Parathyroid adenoma (tissue), 2 donors: ENCODE measurements around the gene POLR3K.

Source experiments
- H2AFZ ChIP-seq: fragments of 300-600 bp; sonication (generic); one replicate; pipeline ENCODE4 v1.7.0; 2017; ENCODE audit warnings: antibody characterized with exemption, mild to moderate bottlenecking
- H3K27ac ChIP-seq: fragments of 300-600 bp; sonication (generic); one replicate; pipeline ENCODE4 v1.7.0; 2017
- H3K27me3 ChIP-seq: fragments of 300-600 bp; sonication (generic); one replicate; pipeline ENCODE4 v1.7.0; 2017; ENCODE audit warnings: low read length; ENCODE audit not compliant: control insufficient read depth, insufficient read depth
- H3K36me3 ChIP-seq: fragments of 300-600 bp; sonication (generic); one replicate; pipeline ENCODE4 v1.7.0; 2017; ENCODE audit warnings: low read length; ENCODE audit not compliant: control insufficient read depth, insufficient read depth
- H3K4me1 ChIP-seq: fragments of 300-600 bp; sonication (generic); one replicate; pipeline ENCODE4 v1.7.0; 2017; ENCODE audit warnings: control low read depth
- H3K4me2 ChIP-seq: fragments of 300-600 bp; sonication (generic); one replicate; pipeline ENCODE4 v1.7.0; 2017; ENCODE audit warnings: low read length
- H3K4me3 ChIP-seq: fragments of 300-600 bp; sonication (generic); one replicate; pipeline ENCODE4 v1.7.0; 2017; ENCODE audit warnings: low read depth, low read length
- H3K79me2 ChIP-seq: fragments of 300-600 bp; sonication (generic); one replicate; pipeline ENCODE4 v1.7.0; 2017; ENCODE audit warnings: control low read depth
- H3K9ac ChIP-seq: fragments of 300-600 bp; sonication (generic); one replicate; pipeline ENCODE4 v1.7.0; 2017; ENCODE audit warnings: mild to moderate bottlenecking
- H3K9me3 ChIP-seq: fragments of 300-600 bp; sonication (generic); one replicate; pipeline ENCODE4 v1.7.0; 2017; ENCODE audit warnings: low read length; ENCODE audit not compliant: control insufficient read depth
- CTCF ChIP-seq: fragments of 300-600 bp; sonication (generic); IDR thresholded peaks from one replicate; pipeline ENCODE4 v1.7.0; 2017; ENCODE audit warnings: antibody characterized with exemption, mild to moderate bottlenecking
- donor health status: primary hyperparathyroidism.

Gene POLR3K

DNA sequence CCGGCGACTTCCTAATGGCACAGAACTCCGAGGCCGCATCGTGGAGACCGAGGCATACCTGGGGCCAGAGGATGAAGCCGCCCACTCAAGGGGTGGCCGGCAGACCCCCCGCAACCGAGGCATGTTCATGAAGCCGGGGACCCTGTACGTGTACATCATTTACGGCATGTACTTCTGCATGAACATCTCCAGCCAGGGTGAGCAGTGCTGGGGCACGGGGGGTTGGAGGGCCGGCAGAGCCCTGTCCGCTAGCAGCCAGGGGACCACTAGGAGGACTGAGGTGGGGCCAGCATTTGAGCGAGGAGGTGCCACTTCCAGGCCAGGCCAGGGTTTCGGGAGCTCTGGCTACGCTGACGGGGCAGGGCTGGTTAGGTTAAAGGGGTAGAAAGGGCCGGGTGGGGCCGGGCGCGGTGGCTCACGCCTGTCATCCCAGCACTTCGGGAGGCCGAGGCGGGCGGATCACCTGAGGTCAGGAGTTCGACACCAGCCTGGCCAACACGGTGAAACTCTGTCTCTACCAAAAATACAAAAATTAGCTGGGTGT is 29.7 kb upstream of the POLR3K start:
- H3K4me2 ChIP-seq, result no peak overlapping the region
- H3K4me1 ChIP-seq, result peaks cover 8% of the 10 kb centered on the region
- no peak overlapping the region for H3K27ac ChIP-seq
- TF ChIP-seq CTCF, result no peak
- H3K27me3 ChIP-seq, result no peaks in the 10 kb centered on the region
- H2AFZ ChIP-seq, result no peak overlapping the region
- no peak overlapping the region for H3K4me3 ChIP-seq
- no peaks in the 10 kb centered on the region for H3K9me3 ChIP-seq
- no peak overlapping the region for H3K9ac ChIP-seq
- H3K79me2 ChIP-seq, result no peaks in the 10 kb centered on the region
- no peaks in the 10 kb centered on the region for H3K36me3 ChIP-seq

GRCh38 chr16:79151-80054 is 26.0 kb upstream of the POLR3K start:
- H3K36me3 ChIP-seq, result no peaks in the 10 kb centered on the region
- H3K27me3 ChIP-seq, result no peaks in the 10 kb centered on the region
- H3K27ac ChIP-seq, result peak overlapping the region; percentile 32
- no peak overlapping the region for H2AFZ ChIP-seq
- H3K9me3 ChIP-seq, result no peaks in the 10 kb centered on the region
- H3K4me3 ChIP-seq, result no peak overlapping the region
- no peak overlapping the region for H3K9ac ChIP-seq
- H3K4me1 ChIP-seq, result peaks cover 12% of the 10 kb centered on the region
- no peak for TF ChIP-seq CTCF
- peak overlapping the region; percentile 67 for H3K4me2 ChIP-seq
- no peaks in the 10 kb centered on the region for H3K79me2 ChIP-seq

GRCh38 chr16:78444-79150 is 25.2 kb upstream of the POLR3K start:
- peak overlapping the region; percentile 80 for H2AFZ ChIP-seq
- H3K4me2 ChIP-seq, result peak overlapping the region; percentile 67
- H3K79me2 ChIP-seq, result no peaks in the 10 kb centered on the region
- H3K27me3 ChIP-seq, result no peaks in the 10 kb centered on the region
- TF ChIP-seq CTCF, result no peak
- peak overlapping the region; percentile 19 for H3K9ac ChIP-seq
- H3K36me3 ChIP-seq, result no peaks in the 10 kb centered on the region
- H3K4me3 ChIP-seq, result peak overlapping the region; percentile 65
- peaks cover 9% of the 10 kb centered on the region for H3K4me1 ChIP-seq
- peak overlapping the region; percentile 32 for H3K27ac ChIP-seq
- no peaks in the 10 kb centered on the region for H3K9me3 ChIP-seq

GRCh38 chr16:77807-78443 is 24.5 kb upstream of the POLR3K start, which contains the start of gene MPG:
Gene MPG, plus strand, starts transcription at chr16:78225. Its CDS starts 85 bp downstream, at chr16:78310.
- no peaks in the 10 kb centered on the region for H3K27me3 ChIP-seq
- H3K36me3 ChIP-seq, result no peaks in the 10 kb centered on the region
- peaks cover 9% of the 10 kb centered on the region for H3K4me1 ChIP-seq
- H2AFZ ChIP-seq, result peak within 1 kb of the TSS; percentile 80
- peak within 1 kb of the TSS; percentile 67 for H3K4me2 ChIP-seq
- peak within 1 kb of the TSS; percentile 32 for H3K27ac ChIP-seq
- H3K9me3 ChIP-seq, result no peaks in the 10 kb centered on the region
- no peaks in the 10 kb centered on the region for H3K79me2 ChIP-seq
- H3K4me3 ChIP-seq, result peak within 1 kb of the TSS; percentile 65
- H3K9ac ChIP-seq, result peak within 1 kb of the TSS; percentile 19
- TF ChIP-seq CTCF, result no peak
